ENCODE results near the gene BMF. TPM values are rescaled to one million over a fixed set of nuclear protein-coding genes. Genes with fewer than 3 reads are reported as not detected.
A peak's percentile ranks its signal among the peaks of the same experiment; 100 is the strongest.
"Not testable (repeated sequence)": the region's sequence is repeated elsewhere in the genome, so short reads cannot be mapped to it uniquely, and the experiment has no call there.

BMF gene
- total and polyA plus RNA-seq, 2 of the 4 experiments (the other 2 are of a cell fraction): 2.4 to 2.9 TPM

- H3K4me3 ChIP-seq (ENCODE audit: insufficient read depth, low read depth, low read length): no peak overlapping the region
- H3K14ac ChIP-seq (replicated peaks; ENCODE audit: low read depth, low read length): no peak overlapping the region
- no peak overlapping the region for H3K23ac ChIP-seq (ENCODE audit: low read depth, low read length)
- dilution Hi-C loops (cut with HindIII; ENCODE audit: low sequenced_read_pairs, unreplicated experiment): no loop called here
- H2BK15ac ChIP-seq (ENCODE audit: low read depth, low read length): no peak overlapping the region
- ChIA-PET CTCF (no interaction called here), POLR2A (ENCODE audit: unreplicated experiment) (no interaction called here)
- no peaks in the 10 kb centered on the region for H3K79me1 ChIP-seq (ENCODE audit: low read depth in 1 of 2, low read length in 2 of 2)
- H3K18ac ChIP-seq (ENCODE audit: low read depth, low read length): no peak overlapping the region
- no peak overlapping the region for H4K8ac ChIP-seq (ENCODE audit: low read depth in 2 of 2, low read length in 2 of 2)
- H3K9ac ChIP-seq (ENCODE audit: low read depth, low read length): no peak overlapping the region
- peaks cover 5% of the 10 kb centered on the region for H3K27me3 ChIP-seq (ENCODE audit: control insufficient read depth, insufficient read depth, low read length)
- H2AK9ac ChIP-seq (replicated peaks; ENCODE audit: low read depth, low read length, poor library complexity): peak overlapping the region; percentile 28
- H3K56ac ChIP-seq (ENCODE audit: extremely low read depth, insufficient read depth, low read length): no peak overlapping the region
- no peak overlapping the region for H2AFZ ChIP-seq (replicated peaks; ENCODE audit: low read length, poor library complexity)
- BruUV-seq (replicated peaks): no TSS peak
- H3K4me2 ChIP-seq (ENCODE audit: low read depth, low read length): no peak overlapping the region
- no peak overlapping the region for H2BK20ac ChIP-seq (ENCODE audit: low read depth, low read length)
- no peak overlapping the region for H2AK5ac ChIP-seq (ENCODE audit: low read depth, low read length)
- H4K5ac ChIP-seq (ENCODE audit: low read depth, low read length): no peak overlapping the region
- TF ChIP-seq CHD1 (IDR thresholded peaks at IDR 0.05; ENCODE audit: low read depth, low read length): no peak
- TF ChIP-seq MAZ (IDR thresholded peaks at IDR 0.05; ENCODE audit: borderline replicate concordance, low read depth, low read length): no peak
- H3K4me1 ChIP-seq (ENCODE audit: control insufficient read depth, insufficient read depth, low read length): no peaks in the 10 kb centered on the region
- in situ Hi-C loops (cut with MboI; ENCODE audit: low sequenced_read_pairs): no loop called here
- no CpG with 5 or more reads among the region's 5 CpGs for WGBS, 2 experiments (ENCODE audit: extremely low coverage in 2 of 2, insufficient read length in 1 of 2)
- intact Hi-C loops (cut with micrococcal nuclease): no loop called here
- H4K20me1 ChIP-seq (ENCODE audit: insufficient read depth, low read length): no peaks in the 10 kb centered on the region
- H4K91ac ChIP-seq (ENCODE audit: insufficient read depth, low read depth, low read length): no peak overlapping the region
- no peak for ATAC-seq (ENCODE audit: low read depth)
- H3K27ac ChIP-seq (ENCODE audit: insufficient read depth, low read length): no peak overlapping the region
- H3K4ac ChIP-seq (ENCODE audit: low read depth, low read length): no peak overlapping the region
- no peaks in the 10 kb centered on the region for H3K9me3 ChIP-seq (ENCODE audit: control insufficient read depth, insufficient read depth, low read length)
- no peak overlapping the region for H2BK120ac ChIP-seq (ENCODE audit: low read depth, low read length)
- no peaks in the 10 kb centered on the region for H3K36me3 ChIP-seq (ENCODE audit: control insufficient read depth, insufficient read depth, low read length)
- H2BK5ac ChIP-seq (ENCODE audit: low read depth, low read length, poor library complexity, severe bottlenecking): no peak overlapping the region
- no peak for DNase-seq
- no peaks in the 10 kb centered on the region for H3K9me1 ChIP-seq (ENCODE audit: insufficient read depth, low read length)
Measured at GRCh38 chr15:40142428-40142827, 33.7 kb upstream of the BMF start.

- H2BK120ac ChIP-seq (ENCODE audit: low read depth, low read length); H3K9me1 ChIP-seq (ENCODE audit: insufficient read depth, low read length); H3K4me1 ChIP-seq (ENCODE audit: control insufficient read depth, insufficient read depth, low read length); H3K4me2 ChIP-seq (ENCODE audit: low read depth, low read length); H3K9ac ChIP-seq (ENCODE audit: low read depth, low read length); H3K36me3 ChIP-seq (ENCODE audit: control insufficient read depth, insufficient read depth, low read length); H4K91ac ChIP-seq (ENCODE audit: insufficient read depth, low read depth, low read length); H3K4me3 ChIP-seq (ENCODE audit: insufficient read depth, low read depth, low read length); in situ Hi-C loops (cut with MboI; ENCODE audit: low sequenced_read_pairs); H3K4ac ChIP-seq (ENCODE audit: low read depth, low read length); POLR2A ChIA-PET (ENCODE audit: unreplicated experiment); H3K56ac ChIP-seq (ENCODE audit: extremely low read depth, insufficient read depth, low read length); DNase-seq; H2AFZ ChIP-seq (replicated peaks; ENCODE audit: low read length, poor library complexity); H3K23ac ChIP-seq (ENCODE audit: low read depth, low read length); H2BK5ac ChIP-seq (ENCODE audit: low read depth, low read length, poor library complexity, severe bottlenecking); H4K5ac ChIP-seq (ENCODE audit: low read depth, low read length); H2BK20ac ChIP-seq (ENCODE audit: low read depth, low read length); H2AK5ac ChIP-seq (ENCODE audit: low read depth, low read length); BruUV-seq (replicated peaks); H3K27me3 ChIP-seq (ENCODE audit: control insufficient read depth, insufficient read depth, low read length); H3K14ac ChIP-seq (replicated peaks; ENCODE audit: low read depth, low read length); ATAC-seq (ENCODE audit: low read depth); intact Hi-C loops (cut with micrococcal nuclease); H3K79me1 ChIP-seq (ENCODE audit: low read depth in 1 of 2, low read length in 2 of 2); dilution Hi-C loops (cut with HindIII; ENCODE audit: low sequenced_read_pairs, unreplicated experiment); H3K27ac ChIP-seq (ENCODE audit: insufficient read depth, low read length); H3K18ac ChIP-seq (ENCODE audit: low read depth, low read length); H4K8ac ChIP-seq (ENCODE audit: low read depth in 2 of 2, low read length in 2 of 2); H3K9me3 ChIP-seq (ENCODE audit: control insufficient read depth, insufficient read depth, low read length); H4K20me1 ChIP-seq (ENCODE audit: insufficient read depth, low read length); H2BK15ac ChIP-seq (ENCODE audit: low read depth, low read length); H2AK9ac ChIP-seq (replicated peaks; ENCODE audit: low read depth, low read length, poor library complexity): not testable (repeated sequence)
- CTCF ChIA-PET: interaction anchor here (0.6 kb wide), 1 partner anchor 137 kb away, joined by 4 read pairs; no protein-coding TSS in a partner anchor
- WGBS, 2 experiments (ENCODE audit: extremely low coverage in 2 of 2, insufficient read length in 1 of 2): no CpG with 5 or more reads among the region's 3 CpGs
Measured at GRCh38 chr15:40138201-40138570, 29.5 kb upstream of the BMF start.
